NCI-H510A (cell line): ENCODE measurements around the gene BSND.
"Not testable (repeated sequence)": the region's sequence is repeated elsewhere in the genome, so short reads cannot be mapped to it uniquely, and the experiment has no call there.

ENCODE experiments used
- DNase-seq: peaks from one replicate; lab custom pipeline; 2025; lab: John Stamatoyannopoulos, UW

BSND gene

DNA sequence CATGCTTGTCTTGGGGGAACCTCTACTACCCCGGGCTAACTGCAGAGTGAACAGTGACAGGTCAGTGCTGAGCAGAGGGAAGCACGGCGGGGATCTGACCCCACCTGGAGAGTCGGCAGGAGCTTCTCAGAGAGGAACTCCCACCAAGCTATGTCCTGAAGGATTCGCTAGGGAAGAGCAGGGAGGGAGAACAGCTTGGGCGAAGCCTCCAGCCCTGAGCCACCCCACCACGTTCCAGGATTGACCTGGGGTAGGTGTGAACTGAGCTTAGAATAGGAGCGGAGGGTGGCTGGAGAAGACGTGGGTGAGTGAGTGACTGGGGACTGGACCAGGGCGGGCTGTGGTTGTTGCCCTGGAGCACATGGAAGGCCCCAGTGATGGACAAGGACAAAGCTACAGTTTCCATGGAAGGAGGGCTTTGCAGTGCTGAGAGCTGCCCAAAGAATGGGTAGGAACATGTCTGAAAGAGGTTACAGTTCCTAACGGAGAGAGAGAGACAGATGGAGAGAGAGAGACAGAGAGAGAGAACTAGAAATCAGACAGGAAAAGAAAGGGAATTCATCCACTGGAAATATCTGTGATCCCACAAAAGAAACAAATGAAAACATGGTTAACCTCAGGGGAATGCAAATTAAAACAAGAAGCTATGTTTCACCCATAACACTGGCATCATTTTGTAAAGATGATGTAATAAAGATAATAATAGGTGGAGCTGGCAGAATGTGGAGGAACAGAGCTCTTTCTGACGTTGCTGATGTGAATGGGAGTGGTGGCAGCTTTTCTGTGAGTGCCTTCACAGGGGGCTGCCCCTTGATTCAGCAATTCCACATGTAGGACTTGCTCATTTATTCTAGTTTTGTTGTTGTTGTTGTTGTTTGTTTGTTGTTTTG, 17.2 kb downstream of the BSND start:
- DNase-seq = no peak

GRCh38 chr1:55018395-55018794, 19.7 kb downstream of the BSND start:
- no peak for DNase-seq

GRCh38 chr1:55021942-55022546, 23.3 kb downstream of the BSND start:
- peak; percentile 92 for DNase-seq

- not testable (repeated sequence) for DNase-seq
Observed at GRCh38 chr1:55024163-55024562, 25.4 kb downstream of the BSND start.

DNA sequence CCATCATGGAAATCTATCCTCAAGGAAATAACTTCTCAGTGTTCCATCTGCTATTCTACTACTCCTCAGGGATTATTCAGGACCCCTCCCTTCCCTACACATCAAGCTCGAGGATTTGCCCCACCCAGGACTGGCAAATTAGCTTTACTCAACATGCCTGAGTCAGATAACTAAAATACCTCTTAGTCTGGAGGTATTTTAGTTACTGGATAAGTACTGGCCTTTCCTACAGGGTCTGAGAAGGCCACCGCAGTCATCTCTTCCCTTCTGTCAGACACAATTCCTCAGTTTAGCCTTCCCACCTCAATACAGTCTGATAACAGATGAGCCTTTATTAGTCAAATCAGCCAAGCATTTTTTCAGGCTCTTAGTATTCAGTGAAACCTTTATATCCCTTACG, 27.9 kb downstream of the BSND start:
- DNase-seq = not testable (repeated sequence)

GRCh38 chr1:55031098-55031497, 32.4 kb downstream of the BSND start:
- not testable (repeated sequence) for DNase-seq

DNA sequence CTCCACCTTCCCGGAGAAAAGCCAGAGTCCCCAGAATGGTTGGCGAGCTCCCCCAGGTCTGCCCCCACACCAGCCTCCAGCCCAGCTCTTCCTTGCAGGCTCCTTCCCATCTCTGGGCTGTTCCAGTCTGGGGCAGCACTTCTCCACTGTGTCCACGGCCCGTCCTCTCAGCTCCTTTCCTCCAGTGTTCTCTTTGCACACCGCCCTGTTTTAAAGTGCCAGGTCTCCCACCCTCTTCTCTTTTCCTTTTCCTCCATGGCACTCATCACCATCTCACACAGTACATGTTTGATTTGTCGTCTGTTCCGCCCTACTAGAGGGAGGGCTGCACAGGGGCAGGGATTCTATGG, 34.5 kb downstream of the BSND start:
- no peak for DNase-seq

GRCh38 chr1:55034476-55035133, 35.9 kb downstream of the BSND start:
- no peak for DNase-seq

- no peak for DNase-seq
Observed at GRCh38 chr1:55035904-55036303, 37.2 kb downstream of the BSND start.

DNA sequence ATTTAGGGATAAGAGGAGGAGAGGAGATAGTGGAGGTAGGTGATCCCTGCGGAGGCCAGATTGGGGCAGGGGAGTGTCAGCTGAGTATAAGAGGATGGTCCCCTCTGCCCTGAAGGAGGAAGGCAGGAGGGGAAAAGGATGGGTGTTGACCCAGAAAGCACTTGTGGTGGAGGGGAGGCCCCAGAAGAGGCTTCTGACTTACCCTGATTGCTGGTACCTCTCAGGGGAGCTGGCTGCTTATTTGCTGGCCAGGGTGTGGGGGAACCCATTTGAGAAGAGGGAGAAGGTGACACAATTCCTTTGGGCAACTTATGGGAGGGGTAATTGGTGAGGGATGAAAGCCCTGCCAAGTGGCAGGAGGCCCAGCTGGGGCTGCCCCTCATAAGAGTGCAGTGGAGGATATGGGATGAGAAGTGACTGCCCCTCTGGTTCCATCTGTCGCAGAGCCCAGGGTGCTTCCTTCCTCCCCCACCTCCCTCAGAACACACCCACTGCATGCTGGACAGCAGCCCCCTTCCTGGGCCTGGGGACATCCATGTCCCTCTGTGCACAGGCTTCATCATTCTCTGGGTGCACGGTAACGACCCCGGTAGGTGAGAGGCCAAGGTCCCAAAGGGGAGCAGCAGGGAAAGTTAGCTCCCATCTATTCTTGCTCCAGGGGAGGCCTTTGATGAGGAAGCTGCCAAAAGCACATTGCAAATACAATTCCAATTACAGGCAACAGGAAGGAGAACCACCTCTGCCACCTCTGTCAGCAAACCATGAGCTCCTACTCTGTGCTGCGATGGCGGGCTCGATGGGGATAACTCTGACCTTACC, 39.2 kb downstream of the BSND start:
- no peak for DNase-seq

GRCh38 chr1:55038552-55038838, 39.8 kb downstream of the BSND start:
- no peak for DNase-seq

DNA sequence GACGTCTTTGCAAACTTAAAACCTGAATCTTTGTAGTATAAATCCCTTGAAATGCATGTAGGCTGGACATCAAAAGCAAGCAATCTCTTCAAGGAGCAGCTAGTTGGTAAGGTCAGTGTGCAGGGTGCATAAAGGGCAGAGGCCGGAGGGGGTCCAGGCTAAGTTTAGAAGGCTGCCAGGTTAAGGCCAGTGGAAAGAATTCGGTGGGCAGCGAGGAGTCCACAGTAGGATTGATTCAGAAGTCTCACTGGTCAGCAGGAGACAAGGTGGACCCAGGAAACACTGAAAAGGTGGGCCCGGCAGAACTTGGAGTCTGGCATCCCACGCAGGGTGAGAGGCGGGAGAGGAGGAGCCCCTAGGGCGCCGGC, 40.2 kb downstream of the BSND start:
- no peak for DNase-seq

DNA sequence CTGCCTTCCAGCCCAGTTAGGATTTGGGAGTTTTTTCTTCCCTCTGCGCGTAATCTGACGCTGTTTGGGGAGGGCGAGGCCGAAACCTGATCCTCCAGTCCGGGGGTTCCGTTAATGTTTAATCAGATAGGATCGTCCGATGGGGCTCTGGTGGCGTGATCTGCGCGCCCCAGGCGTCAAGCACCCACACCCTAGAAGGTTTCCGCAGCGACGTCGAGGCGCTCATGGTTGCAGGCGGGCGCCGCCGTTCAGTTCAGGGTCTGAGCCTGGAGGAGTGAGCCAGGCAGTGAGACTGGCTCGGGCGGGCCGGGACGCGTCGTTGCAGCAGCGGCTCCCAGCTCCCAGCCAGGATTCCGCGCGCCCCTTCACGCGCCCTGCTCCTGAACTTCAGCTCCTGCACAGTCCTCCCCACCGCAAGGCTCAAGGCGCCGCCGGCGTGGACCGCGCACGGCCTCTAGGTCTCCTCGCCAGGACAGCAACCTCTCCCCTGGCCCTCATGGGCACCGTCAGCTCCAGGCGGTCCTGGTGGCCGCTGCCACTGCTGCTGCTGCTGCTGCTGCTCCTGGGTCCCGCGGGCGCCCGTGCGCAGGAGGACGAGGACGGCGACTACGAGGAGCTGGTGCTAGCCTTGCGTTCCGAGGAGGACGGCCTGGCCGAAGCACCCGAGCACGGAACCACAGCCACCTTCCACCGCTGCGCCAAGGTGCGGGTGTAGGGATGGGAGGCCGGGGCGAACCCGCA, 40.8 kb downstream of the BSND start, which contains the start of gene PCSK9:
Gene PCSK9, plus strand, starts transcription at position 207 of the 741 bp plus-strand sequence. Its CDS starts 290 bp downstream, at position 497.
- no peak for DNase-seq

- DNase-seq = no peak
Observed at GRCh38 chr1:55040083-55040932, 41.6 kb downstream of the BSND start.

DNA sequence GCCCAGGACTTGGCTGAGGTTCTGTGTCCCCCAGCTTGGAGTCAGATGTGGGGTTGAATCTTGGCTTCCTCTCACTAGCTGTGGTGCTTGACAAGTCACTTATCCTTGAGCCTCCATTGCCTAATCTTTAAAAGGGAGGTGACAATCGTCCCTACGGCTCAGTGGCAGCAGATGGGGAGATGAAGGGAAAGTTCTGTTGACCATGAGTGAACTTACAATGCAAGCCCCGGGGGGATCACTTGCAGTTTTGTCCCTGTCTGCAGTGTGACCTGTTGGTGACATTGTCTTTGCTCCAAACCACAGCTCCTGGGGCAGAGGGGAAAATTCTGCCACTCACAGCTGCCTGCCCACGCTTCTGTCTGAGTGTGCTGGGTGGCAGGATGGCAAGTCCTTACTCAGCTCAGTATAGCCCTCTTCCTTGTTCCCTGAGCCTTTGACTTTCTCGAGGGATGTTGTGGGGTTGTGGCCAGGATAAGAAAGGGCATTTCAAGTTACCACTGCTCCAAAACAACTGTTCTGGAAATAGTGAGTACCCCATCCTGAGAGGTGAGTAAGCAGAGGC, 42.3 kb downstream of the BSND start:
- DNase-seq = no peak

DNA sequence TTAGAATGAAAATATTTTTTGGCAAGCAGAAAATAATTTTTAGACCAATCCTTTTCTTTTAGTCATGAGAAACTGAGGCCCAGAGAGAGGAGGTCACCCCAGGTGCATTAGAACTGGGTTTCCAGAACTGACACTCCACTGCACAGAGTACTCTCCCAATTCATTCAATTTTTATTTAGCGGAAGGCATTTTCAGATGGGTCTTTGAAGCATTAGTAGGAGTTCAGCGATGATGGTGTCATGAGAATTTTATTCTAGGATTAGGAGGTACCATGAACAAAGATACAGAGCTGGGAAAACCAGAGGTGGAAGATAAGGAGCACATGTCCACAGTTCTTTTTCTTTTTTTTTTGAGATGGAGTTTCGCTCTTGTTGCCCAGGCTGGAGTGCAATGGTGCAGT, 42.9 kb downstream of the BSND start:
- no peak for DNase-seq

- no peak for DNase-seq
Observed at GRCh38 chr1:55043011-55043410, 44.3 kb downstream of the BSND start.

GRCh38 chr1:55043726-55044125, 45.0 kb downstream of the BSND start:
- DNase-seq = no peak

- no peak for DNase-seq
Observed at GRCh38 chr1:55044617-55045397, 46.1 kb downstream of the BSND start.

GRCh38 chr1:55045430-55045829, 46.7 kb downstream of the BSND start:
- no peak for DNase-seq
